DMS114 treated with DMSO at 0.1 percent for 48 hours (cell line): ENCODE results near the gene CANT1.
A peak's percentile ranks its signal among the peaks of the same experiment; 100 is the strongest.

Experiments used
- DNase-seq: peaks from one replicate; lab custom pipeline; 2025; ENCODE audit not compliant: unreplicated experiment; lab: John Stamatoyannopoulos, UW

Gene CANT1

DNA sequence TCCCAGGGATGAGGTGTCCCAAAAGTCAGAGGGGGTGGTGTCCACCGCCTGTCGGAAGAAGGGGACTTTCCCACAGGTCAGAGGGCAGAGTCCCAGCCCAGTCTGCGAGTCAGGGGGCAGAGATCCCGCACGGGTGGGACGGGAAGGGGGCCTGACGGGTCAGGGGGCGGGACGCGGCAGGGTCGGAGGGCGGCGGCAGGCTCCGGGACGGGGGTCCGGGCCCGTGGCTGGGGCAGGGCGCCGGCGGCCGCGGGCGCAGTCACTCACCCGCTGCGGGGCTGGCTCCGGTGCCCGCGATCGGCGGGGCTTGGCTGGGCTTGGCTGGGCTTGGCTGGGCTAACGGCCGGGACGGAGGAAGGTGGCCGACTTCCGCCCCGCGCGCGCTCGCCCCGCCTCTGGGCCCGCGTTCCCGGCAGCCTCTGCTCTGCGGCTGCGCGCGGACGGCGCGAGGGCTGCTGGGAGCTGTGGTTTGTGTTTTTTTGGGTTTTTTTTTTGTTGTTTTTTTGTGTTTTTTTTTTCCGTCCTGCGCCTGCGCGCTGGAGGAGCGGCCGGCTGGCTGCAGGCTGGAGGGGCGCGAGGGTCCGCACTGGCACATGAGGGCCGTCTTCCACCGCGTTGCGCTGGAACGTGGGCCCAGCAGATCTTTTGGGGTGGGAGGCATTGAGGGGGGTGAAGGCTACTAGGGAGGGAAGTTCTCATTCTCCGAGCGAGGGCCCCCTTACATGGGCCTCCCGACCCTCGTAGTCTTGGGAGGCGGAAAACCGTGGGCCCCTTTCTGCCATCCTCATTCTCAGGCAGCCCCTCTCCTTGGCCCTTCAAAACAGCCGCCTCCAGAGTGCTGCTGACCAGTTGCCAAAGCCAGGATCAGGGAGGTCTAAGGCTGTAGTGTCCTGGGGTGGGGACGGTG, at the start of gene CANT1:
Gene CANT1, minus strand, starts transcription at position 368 of the 907 bp plus-strand sequence. CDS start 12,142 bp downstream, outside the sequence.
- peak; percentile 71 for DNase-seq

DNA sequence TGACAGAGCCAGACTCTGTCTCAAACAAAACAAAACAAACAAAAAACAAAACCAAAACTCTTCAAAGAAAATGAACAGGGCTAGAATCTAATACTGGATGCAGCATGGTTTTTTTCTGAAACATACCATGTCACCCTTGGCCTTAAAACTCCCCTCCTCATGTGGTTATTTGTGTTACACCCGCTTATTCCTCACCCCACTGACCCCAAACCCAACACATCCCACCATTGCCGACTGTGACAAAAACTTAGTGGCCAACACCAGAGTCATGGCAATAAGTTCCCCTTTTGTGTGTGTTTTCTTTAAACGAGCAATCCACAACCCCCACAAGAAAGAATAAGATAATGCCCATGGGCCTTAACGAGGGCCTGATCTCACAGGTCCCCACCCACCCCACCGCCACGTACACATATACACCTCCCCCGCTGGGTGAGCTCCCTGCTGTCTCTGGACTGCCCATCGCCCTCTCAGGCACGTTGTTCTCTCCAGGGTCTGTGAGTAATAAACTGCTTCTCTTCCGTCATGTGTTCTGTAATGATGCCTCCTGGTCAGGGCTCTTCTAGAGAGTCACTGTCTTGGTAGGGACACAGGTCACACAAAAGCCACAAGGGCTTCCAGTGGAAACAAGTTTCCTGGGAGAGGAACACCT, 48.3 kb upstream of the CANT1 start:
- DNase-seq = no peak

DNA sequence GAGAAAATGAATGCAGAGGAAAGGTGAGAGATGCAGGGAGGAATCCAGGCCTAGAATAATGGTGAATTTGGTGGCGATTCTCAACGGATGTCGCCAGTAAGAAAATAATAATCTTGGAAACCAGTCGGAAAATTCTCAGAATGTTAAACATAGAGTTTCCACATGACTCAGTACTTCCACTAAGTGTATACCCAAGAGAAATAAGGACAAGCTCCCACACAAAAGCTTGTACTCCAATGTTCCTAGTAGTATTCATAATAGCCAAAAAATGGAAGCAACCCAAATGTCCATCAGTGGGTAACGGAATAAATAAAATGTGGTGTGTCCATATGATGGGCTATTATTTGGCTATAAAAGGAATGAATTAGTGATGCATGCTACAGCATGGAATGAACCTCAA, 45.6 kb upstream of the CANT1 start:
- DNase-seq = no peak

DNA sequence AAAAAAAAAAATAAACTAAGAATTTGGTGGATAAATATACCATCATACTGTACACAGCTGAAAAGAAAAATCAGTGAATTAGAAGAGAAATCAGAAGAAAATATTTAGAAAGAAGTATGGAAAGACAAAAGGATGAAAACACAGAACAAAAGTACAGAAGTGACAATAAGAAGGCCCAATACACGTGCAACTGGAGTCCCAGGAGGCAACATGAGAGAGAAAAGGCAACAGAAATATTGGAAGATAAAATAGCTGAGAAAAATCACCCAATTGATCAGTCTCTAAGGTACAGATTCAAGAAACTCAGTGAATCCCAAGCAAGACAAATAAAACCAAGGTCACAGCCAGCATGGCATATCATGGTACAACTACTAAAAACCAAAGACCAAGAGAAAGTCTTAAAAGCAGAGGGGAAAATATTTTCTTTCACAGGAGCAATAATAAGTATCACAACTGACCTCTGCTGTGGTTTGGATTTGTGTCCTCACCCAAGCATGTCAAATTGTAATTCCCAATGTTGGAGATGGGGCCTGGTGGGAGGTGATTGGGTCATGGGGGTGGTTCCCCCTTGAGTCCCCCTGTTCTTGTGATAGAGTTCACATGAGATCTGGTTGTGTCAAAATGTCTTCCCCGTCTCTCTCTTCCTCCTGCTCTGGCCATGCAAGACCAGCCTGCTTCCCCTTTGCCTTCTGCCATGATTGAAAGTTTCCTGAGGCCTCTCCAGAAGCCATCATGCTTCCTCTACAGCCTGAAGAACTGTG, 44.8 kb upstream of the CANT1 start:
- DNase-seq = no peak

DNA sequence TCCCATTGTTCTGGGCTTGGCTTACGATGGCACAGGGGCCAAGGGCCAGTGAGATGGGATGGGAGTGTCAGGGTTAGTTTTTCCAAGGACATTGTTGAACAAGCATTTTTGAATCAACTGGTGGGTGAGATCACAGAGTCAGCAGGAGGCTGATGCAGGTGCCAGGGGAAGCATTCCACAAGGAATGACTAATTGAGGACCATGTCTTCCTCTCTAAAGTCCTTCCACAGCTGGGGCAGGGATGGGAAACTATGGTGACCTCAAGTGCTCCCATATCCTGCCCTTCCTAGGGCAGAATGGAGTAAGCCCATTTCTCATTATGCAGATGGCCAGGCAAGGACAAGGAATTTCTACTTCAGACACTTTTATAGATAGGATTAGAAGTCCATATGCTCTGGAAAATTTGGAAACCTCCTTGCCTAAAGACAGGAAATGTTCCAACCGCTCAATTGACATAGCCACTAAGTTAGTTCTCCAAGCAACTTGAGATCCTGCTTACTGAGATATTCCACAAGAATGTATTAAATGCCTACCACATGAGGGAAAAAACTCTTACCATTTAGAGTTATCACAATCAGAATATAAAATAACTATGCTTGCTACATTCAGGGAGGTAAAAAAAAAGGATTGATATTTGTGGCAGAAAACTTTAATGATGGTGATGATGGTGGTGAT, 43.8 kb upstream of the CANT1 start:
- DNase-seq = no peak

DNA sequence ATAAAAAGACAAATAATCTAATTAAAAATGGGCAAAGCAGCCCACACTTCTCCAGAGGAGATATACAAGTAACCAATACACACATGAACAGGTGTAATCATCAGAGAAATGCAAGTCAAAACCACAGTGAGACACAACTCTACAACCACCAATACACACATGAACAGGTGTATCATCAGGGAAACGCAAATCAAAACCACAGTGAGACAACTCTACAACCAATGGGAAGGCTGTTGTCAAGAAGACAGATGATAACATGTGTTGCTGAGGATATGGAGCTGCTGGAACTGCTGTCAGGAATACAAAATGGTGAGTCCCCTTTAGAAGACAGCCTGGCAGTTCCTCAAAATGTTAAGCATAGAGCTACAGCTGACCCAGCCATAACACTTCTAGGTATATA, 42.6 kb upstream of the CANT1 start:
- DNase-seq = no peak

DNA sequence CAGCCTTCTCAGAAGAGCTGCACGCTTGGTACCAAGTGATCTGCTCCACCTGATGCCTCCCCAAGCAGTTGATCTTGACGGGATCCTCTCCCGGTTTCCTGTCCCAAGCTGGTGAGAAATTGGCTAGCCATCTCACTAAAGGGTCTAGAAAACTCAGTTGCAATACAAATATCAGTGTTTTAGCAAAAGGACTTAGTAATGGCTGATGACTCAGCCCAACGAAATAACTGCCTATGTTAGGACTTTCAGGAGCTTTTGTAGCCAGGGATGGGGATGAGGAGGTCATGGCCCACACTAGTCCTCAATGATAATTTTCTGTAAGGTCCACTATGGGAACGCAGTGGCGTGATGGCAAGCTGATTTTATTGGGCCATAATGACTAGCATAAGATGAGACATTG, 41.7 kb upstream of the CANT1 start:
- no peak for DNase-seq

DNA sequence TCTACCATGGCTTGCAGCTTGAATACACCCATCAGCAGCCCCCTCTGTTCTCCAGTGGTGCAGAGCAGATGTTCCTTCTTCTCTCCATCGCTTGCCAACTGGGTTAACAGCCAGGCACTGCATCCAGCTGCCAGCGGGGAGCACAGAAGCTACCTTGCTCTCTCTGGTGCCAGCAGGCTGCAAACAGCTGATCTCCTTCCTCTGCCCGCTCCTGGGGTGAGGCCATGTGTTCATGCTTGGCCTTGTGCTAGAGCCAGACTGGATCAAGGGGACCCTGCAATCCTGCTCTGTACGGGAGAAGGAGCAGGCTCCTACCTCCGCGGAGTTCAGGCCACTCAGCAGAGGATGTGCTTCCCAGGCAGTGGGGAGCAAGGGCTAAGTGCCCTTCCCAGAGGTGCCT, 41.0 kb upstream of the CANT1 start:
- no peak for DNase-seq

DNA sequence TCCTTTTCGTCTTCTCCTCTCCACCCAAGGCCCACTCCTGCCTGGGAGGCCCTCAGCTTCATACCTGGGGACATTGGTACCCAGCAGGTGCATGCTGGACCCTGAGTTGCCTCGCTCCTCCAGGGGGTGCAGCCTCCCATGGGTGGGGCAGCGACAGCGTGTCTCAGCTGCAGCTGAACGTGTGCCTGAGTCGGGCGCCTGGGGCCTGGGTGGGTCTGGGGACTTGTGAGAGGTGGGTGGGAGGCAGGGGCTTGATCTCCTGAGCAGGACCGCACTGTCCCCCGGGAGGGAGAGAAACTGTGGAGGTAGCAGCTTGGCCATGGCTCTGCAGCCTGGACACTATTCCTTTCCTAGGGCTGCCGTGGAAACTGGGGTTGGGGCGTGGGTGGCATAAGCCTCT, 40.3 kb upstream of the CANT1 start:
- DNase-seq = no peak

DNA sequence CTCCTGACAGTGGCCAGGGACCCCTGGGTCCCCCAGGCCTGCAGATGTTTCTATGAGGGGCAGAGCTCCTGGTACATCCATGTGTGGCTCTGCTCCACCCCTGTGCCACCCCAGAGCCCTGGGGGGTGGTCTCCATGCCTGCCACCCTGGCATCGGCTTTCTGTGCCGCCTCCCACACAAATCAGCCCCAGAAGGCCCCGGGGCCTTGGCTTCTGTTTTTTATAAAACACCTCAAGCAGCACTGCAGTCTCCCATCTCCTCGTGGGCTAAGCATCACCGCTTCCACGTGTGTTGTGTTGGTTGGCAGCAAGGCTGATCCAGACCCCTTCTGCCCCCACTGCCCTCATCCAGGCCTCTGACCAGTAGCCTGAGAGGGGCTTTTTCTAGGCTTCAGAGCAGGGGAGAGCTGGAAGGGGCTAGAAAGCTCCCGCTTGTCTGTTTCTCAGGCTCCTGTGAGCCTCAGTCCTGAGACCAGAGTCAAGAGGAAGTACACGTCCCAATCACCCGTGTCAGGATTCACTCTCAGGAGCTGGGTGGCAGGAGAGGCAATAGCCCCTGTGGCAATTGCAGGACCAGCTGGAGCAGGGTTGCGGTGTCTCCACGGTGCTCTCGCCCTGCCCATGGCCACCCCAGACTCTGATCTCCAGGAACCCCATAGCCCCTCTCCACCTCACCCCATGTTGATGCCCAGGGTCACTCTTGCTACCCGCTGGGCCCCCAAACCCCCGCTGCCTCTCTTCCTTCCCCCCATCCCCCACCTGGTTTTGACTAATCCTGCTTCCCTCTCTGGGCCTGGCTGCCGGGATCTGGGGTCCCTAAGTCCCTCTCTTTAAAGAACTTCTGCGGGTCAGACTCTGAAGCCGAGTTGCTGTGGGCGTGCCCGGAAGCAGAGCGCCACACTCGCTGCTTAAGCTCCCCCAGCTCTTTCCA, 39.5 kb upstream of the CANT1 start:
- no peak for DNase-seq

DNA sequence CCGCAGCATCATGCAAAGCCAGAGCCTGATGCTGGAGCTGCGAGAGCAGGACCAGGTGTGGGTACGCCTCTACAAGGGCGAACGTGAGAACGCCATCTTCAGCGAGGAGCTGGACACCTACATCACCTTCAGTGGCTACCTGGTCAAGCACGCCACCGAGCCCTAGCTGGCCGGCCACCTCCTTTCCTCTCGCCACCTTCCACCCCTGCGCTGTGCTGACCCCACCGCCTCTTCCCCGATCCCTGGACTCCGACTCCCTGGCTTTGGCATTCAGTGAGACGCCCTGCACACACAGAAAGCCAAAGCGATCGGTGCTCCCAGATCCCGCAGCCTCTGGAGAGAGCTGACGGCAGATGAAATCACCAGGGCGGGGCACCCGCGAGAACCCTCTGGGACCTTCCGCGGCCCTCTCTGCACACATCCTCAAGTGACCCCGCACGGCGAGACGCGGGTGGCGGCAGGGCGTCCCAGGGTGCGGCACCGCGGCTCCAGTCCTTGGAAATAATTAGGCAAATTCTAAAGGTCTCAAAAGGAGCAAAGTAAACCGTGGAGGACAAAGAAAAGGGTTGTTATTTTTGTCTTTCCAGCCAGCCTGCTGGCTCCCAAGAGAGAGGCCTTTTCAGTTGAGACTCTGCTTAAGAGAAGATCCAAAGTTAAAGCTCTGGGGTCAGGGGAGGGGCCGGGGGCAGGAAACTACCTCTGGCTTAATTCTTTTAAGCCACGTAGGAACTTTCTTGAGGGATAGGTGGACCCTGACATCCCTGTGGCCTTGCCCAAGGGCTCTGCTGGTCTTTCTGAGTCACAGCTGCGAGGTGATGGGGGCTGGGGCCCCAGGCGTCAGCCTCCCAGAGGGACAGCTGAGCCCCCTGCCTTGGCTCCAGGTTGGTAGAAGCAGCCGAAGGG, 38.6 kb upstream of the CANT1 start:
- no peak for DNase-seq

DNA sequence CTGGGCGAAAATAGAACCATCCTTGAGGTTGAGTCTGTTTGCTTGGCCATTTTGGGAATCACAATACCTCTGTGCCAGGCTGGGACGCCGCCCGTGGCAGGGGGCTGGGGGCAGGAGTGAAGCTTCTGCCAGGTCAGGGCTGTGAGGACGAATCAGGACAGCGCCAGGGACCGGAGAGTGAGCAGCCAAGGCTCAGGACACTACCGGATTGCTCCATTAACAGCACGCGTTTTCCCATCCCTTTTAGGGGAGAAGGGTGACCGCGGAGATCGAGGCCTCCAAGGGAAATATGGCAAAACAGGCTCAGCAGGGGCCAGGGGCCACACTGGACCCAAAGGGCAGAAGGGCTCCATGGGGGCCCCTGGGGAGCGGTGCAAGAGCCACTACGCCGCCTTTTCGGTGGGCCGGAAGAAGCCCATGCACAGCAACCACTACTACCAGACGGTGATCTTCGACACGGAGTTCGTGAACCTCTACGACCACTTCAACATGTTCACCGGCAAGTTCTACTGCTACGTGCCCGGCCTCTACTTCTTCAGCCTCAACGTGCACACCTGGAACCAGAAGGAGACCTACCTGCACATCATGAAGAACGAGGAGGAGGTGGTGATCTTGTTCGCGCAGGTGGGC, 37.8 kb upstream of the CANT1 start:
- no peak for DNase-seq

DNA sequence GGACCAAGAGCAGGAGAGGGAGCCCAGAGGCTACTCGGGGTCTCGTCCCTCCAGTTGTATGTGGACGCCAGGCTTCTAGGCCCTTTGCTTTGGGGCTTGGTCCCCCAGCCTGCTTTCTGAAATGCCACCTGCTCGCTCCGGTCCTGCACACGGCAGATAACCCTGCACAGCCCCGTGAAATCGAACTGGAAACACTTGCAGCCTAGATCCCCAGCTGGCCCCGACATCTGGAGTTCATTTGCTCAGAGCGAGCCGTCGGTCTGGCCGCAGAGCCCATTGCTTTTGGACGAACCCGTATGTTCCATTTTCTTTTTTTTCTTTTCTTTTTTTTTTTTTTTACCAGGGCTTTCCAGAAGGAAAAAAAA, 37.3 kb upstream of the CANT1 start:
- DNase-seq = no peak

DNA sequence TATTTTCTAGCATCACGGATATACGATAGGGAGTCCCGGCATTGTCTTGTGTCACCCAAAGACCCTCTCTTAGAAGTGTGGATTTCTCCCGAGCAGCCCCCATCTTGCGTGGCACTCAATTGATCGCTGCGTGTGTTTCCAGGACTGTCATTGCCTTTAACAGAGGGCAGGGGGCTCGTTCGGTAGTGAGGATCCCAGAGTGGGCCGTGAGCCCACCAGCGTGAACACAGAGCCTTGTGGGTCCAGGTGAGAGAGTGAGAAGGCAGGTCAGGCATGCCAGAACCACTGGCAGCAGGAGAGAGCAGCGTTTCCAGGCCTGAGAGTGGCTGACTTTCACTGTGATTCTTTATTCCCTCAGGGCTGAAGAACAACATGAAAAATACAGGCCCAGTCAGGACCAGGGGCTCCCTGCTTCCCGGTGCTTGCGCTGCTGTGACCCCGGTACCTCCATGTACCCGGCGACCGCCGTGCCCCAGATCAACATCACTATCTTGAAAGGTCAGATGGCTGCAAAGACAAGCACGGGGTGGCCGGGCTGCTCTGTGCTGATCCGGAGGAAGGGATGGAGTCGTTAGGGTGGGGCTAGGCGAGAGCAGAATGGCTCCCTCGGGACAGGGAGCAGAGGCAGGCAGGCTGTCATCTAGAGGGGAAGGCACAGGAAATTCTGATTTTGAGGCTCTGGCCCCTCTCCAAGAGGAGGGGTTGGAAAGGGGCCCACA, 36.8 kb upstream of the CANT1 start:
- no peak for DNase-seq

DNA sequence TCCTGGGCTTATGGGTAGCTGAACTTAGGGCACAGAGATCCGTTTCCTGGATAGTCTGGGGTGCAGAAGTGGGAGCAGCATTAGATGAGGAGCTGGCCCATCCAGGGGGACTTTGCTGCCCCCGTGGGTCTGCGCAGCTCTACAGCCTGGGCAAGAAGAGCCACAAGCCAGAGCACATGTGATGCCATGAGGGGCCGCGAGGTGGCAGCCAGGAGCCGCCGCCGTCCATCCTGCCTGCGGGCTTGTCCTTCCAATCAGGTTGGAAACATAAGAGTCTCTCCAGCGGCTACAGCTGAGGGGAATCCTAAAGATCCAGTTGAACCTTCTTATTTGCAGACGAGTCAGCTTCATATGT, 36.3 kb upstream of the CANT1 start:
- peak; percentile 36 for DNase-seq

DNA sequence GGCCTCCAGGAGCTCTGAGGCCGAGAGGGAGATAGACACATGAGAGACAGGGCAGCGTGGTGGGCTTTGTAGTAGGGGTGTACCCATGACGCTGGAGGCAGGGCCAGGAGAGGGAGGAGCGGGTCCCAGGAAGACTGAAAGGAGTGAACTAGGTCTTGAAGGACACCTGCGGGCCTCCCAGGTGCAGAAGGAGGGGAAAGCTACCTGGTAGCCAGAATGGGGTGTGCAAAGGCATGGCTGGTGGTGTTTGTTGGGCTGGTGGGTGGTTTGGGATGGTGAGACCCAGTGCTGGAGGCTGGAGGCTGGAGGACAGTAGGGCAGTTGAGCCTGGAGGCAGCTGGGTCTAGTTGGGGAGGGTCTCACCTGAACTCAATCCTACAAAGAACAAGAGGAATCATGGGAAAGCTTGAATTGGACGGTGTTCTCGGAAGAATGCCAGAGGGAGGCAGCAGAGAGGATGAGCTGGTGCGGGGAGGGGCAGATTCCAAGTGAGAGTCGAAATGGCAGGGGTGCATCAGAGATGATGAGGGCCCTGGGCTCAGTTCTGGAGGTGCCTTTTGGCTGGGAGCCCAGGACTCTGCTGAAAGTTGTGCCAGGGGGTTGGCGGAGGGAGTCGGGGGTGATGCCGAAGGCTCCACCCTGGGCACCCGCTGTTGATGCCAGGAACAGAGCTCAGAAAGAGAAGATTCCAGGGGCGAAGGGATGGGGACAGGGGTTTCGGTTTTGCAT, 35.6 kb upstream of the CANT1 start:
- no peak for DNase-seq

DNA sequence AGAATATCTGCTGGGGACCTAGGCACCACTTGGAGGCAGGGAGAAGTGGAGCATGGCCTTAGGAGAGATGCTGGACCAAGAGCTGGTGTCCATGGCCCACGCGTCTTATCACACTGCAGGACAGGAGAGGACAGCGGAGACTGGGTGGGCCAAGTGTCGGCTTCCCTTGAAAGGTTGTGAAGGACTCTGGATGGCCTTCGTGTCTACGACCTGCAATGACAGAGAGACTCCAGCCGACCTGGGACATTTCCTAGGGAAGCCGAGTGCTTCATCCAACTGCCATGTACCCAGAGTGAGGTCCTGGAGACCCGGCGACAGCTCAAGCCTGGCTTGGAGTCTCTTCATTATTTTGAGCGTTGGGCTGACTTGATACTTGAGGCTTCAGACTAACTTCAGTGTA, 34.9 kb upstream of the CANT1 start:
- DNase-seq = no peak

DNA sequence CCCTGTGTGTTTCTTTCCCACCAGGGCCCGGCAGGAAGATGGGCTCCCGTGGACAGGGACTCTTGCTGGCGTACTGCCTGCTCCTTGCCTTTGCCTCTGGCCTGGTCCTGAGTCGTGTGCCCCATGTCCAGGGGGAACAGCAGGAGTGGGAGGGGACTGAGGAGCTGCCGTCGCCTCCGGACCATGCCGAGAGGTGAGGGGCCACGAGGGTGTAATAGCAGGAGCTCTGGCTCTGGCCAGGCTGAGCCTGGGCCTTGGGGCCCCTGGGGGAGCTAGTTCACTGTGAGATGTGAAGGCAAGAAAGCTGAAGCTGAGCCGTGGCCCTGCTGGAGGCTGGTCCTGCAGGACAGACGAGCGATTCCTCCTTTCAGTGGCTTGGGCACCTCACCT, 34.4 kb upstream of the CANT1 start:
- DNase-seq = no peak
